Prostate gland (tissue), 2 donors: ENCODE results near the gene PEX11B.
"Not testable (repeated sequence)": the region's sequence is repeated elsewhere in the genome, so short reads cannot be mapped to it uniquely, and the experiment has no call there.

Source experiments
- CTCF ChIP-seq, 4 experiments: fragments of 200-600 bp in 2 of 4; fragments of 450-650 bp in 2 of 4; sonication (generic) in 2 of 4; IDR thresholded peaks; 1 replicate in 3 of 4; 2 replicates in 1 of 4; pipeline ENCODE4 v1.5.1; 2016 to 2019; ENCODE audit warnings: antibody characterized with exemption in 4 of 4, mild to moderate bottlenecking in 2 of 4, moderate library complexity in 2 of 4
- POLR2A ChIP-seq: fragments of 450-650 bp; IDR thresholded peaks from one replicate; pipeline ENCODE4 v1.6.1; 2016; ENCODE audit warnings: antibody characterized with exemption, mild to moderate bottlenecking

GRCh38 chr1:145920297-145920696, 1.8 kb upstream of the PEX11B start:
- TF ChIP-seq POLR2A; CTCF (IDR thresholded peaks at IDR 0.05): not testable (repeated sequence)
